Adrenal gland (tissue), 5 donors: ENCODE measurements around the gene TBC1D22A.

Source experiments
- CTCF ChIP-seq, 6 experiments: fragments of 450-650 bp in 4 of 6; fragments of 200-600 bp in 2 of 6; sonication (generic) in 1 of 6; IDR thresholded peaks; 1 replicate in 5 of 6; 2 replicates in 1 of 6; pipeline versions ENCODE4 v1.5.1 to v1.8.0; 2016 to 2021; ENCODE audit warnings: antibody characterized with exemption in 6 of 6, mild to moderate bottlenecking in 2 of 6, moderate library complexity in 1 of 6
- POLR2A ChIP-seq, 2 donors: fragments of 450-650 bp; IDR thresholded peaks; one replicate each; pipeline ENCODE4 v1.6.1; 2017; ENCODE audit warnings: antibody characterized with exemption in 2 of 2, mild to moderate bottlenecking in 2 of 2, moderate library complexity in 1 of 2
- donor health status: DM: no; HTN: no; CAD: no.

GRCh38 chr22:47021371-47022074, 259.1 kb downstream of the TBC1D22A start:
- TF ChIP-seq POLR2A (IDR thresholded peaks at IDR 0.05): no peak
- no peak for TF ChIP-seq CTCF (IDR thresholded peaks at IDR 0.05)
